ENCODE measurements around the gene SCGB1D4. TPM values are rescaled to one million over a fixed set of nuclear protein-coding genes. Genes with fewer than 3 reads are reported as not detected.

SCGB1D4 gene
- total and polyA plus RNA-seq, 2 of the 4 experiments (the other 2 are of a cell fraction), result not detected

DNA sequence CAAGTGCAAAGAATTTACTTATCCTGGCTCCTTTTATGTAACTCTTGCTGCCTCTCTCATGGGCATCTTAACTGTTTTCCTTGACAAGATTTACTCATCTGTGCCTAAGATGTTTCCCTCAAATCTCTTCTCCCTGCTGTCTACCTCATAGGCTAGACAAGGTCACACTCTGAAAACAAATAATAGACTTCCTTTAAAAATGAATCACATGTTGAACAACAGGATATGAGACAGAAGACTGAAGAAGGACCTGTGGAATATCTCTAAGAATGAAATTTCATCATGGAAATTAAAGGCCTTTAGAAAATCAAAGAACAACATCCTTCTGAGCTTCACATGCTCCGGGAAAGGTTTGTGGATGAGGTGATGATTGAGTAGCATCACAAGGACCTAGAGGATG is 34.9 kb downstream of the SCGB1D4 start:
- CTCF ChIA-PET, result no interaction called here
- BruUV-seq (replicated peaks), result no TSS peak

More for the DNA sequence above, 34.9 kb downstream of the SCGB1D4 start:
- H3K9me1 ChIP-seq (ENCODE audit: insufficient read depth, low read length), result no peaks in the 10 kb centered on the region; the same call in 1 of the 2 replicates
- no peak overlapping the region for H4K8ac ChIP-seq (ENCODE audit: low read depth in 2 of 2, low read length in 2 of 2)
- TF ChIP-seq BHLHE40 (IDR thresholded peaks at IDR 0.05; ENCODE audit: low read depth, low read length) (no peak), MAFK (IDR thresholded peaks at IDR 0.05; ENCODE audit: low read depth, low read length) (no peak), RAD21 (IDR thresholded peaks at IDR 0.05; ENCODE audit: low read length) (no peak), MAZ (IDR thresholded peaks at IDR 0.05; ENCODE audit: borderline replicate concordance, low read depth, low read length) (no peak), CEBPB (IDR thresholded peaks at IDR 0.05; ENCODE audit: low read depth, low read length) (no peak), POLR2A (IDR thresholded peaks at IDR 0.05; ENCODE audit: low read depth, low read length) (no peak), FOS (IDR thresholded peaks at IDR 0.05; ENCODE audit: low read depth, low read length) (no peak), NFE2L2 (IDR thresholded peaks at IDR 0.05; ENCODE audit: low read depth, low read length) (no peak), CHD1 (IDR thresholded peaks at IDR 0.05; ENCODE audit: low read depth, low read length) (no peak)
- TF ChIP-seq, protein P1, sequence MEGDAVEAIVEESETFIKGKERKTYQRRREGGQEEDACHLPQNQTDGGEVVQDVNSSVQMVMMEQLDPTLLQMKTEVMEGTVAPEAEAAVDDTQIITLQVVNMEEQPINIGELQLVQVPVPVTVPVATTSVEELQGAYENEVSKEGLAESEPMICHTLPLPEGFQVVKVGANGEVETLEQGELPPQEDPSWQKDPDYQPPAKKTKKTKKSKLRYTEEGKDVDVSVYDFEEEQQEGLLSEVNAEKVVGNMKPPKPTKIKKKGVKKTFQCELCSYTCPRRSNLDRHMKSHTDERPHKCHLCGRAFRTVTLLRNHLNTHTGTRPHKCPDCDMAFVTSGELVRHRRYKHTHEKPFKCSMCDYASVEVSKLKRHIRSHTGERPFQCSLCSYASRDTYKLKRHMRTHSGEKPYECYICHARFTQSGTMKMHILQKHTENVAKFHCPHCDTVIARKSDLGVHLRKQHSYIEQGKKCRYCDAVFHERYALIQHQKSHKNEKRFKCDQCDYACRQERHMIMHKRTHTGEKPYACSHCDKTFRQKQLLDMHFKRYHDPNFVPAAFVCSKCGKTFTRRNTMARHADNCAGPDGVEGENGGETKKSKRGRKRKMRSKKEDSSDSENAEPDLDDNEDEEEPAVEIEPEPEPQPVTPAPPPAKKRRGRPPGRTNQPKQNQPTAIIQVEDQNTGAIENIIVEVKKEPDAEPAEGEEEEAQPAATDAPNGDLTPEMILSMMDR (conservative IDR thresholded peaks at IDR 0.05; ENCODE audit: low read depth, low read length), result no peak
- TF ChIP-seq, protein P2, sequence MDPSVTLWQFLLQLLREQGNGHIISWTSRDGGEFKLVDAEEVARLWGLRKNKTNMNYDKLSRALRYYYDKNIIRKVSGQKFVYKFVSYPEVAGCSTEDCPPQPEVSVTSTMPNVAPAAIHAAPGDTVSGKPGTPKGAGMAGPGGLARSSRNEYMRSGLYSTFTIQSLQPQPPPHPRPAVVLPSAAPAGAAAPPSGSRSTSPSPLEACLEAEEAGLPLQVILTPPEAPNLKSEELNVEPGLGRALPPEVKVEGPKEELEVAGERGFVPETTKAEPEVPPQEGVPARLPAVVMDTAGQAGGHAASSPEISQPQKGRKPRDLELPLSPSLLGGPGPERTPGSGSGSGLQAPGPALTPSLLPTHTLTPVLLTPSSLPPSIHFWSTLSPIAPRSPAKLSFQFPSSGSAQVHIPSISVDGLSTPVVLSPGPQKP (IDR thresholded peaks at IDR 0.05; ENCODE audit: borderline replicate concordance, low read depth, low read length), result no peak
- no peak overlapping the region for H2BK15ac ChIP-seq (ENCODE audit: low read depth, low read length)
- H4K20me1 ChIP-seq (ENCODE audit: insufficient read depth, low read length), result no peaks in the 10 kb centered on the region
- no peak overlapping the region for H2BK20ac ChIP-seq (ENCODE audit: low read depth, low read length)
- dilution Hi-C loops (cut with HindIII; ENCODE audit: low sequenced_read_pairs, unreplicated experiment) (no loop called here), intact Hi-C loops (cut with micrococcal nuclease) (no loop called here), in situ Hi-C loops (cut with MboI; ENCODE audit: low sequenced_read_pairs) (no loop called here)
- no peaks in the 10 kb centered on the region for H3K4me1 ChIP-seq (ENCODE audit: control insufficient read depth, insufficient read depth, low read length)
- H3K79me1 ChIP-seq (ENCODE audit: low read depth in 1 of 2, low read length in 2 of 2), result no peaks in the 10 kb centered on the region
- no peak overlapping the region for H3K23ac ChIP-seq (ENCODE audit: low read depth, low read length)
- no peaks in the 10 kb centered on the region for H3K9me3 ChIP-seq (ENCODE audit: control insufficient read depth, insufficient read depth, low read length)
- no peak overlapping the region for H2BK120ac ChIP-seq (ENCODE audit: low read depth, low read length)
- H3K4me3 ChIP-seq (ENCODE audit: insufficient read depth, low read depth, low read length), result no peak overlapping the region
- peak; percentile 7 for DNase-seq
- POLR2A ChIA-PET (ENCODE audit: unreplicated experiment), result no interaction called here
- ATAC-seq (ENCODE audit: low read depth), result no peak
- no peak overlapping the region for H2AK5ac ChIP-seq (ENCODE audit: low read depth, low read length)
- H3K4me2 ChIP-seq (ENCODE audit: low read depth, low read length), result no peak overlapping the region
- H3K14ac ChIP-seq (replicated peaks; ENCODE audit: low read depth, low read length), result no peak overlapping the region
- no peak overlapping the region for H4K91ac ChIP-seq (ENCODE audit: insufficient read depth, low read depth, low read length)
- H2BK5ac ChIP-seq (ENCODE audit: low read depth, low read length, poor library complexity, severe bottlenecking), result no peak overlapping the region
- WGBS, 2 experiments (ENCODE audit: extremely low coverage in 2 of 2, insufficient read length in 1 of 2), result no CpG with 5 or more reads among the region's 1 CpG
- no peak overlapping the region for H2AK9ac ChIP-seq (replicated peaks; ENCODE audit: low read depth, low read length, poor library complexity)
- H3K4ac ChIP-seq (ENCODE audit: low read depth, low read length), result no peak overlapping the region
- H3K56ac ChIP-seq (ENCODE audit: extremely low read depth, insufficient read depth, low read length), result no peak overlapping the region
- H2AFZ ChIP-seq (replicated peaks; ENCODE audit: low read length, poor library complexity), result no peak overlapping the region
- H3K27me3 ChIP-seq (ENCODE audit: control insufficient read depth, insufficient read depth, low read length), result peaks cover 2% of the 10 kb centered on the region; the same call in 1 of the 2 replicates
- no peaks in the 10 kb centered on the region for H3K36me3 ChIP-seq (ENCODE audit: control insufficient read depth, insufficient read depth, low read length)
- H3K27ac ChIP-seq (ENCODE audit: insufficient read depth, low read length), result no peak overlapping the region
- no peak overlapping the region for H4K5ac ChIP-seq (ENCODE audit: low read depth, low read length)
- H3K9ac ChIP-seq (ENCODE audit: low read depth, low read length), result no peak overlapping the region
- no peak overlapping the region for H3K18ac ChIP-seq (ENCODE audit: low read depth, low read length)
